GM12878 (cell line): ENCODE results near the gene MPST. TPM values are rescaled to one million over a fixed set of nuclear protein-coding genes. Genes with fewer than 3 reads are reported as not detected.

Source experiments
- ATAC-seq: fragments of 200-7000 bp; cut with Tn5 transposase; 3 replicates; pipeline ENCODE4 v1.9.1; 2020; ENCODE audit warnings: mild to moderate bottlenecking, moderate library complexity
- BruUV-seq: library from RNA; stranded (reverse); fragments of 400-500 nt; replicated peaks from 2 replicates; lab custom pipeline; 2021; lab: Mats Ljungman, UMichigan
- CTCF ChIA-PET: fragments of 300-600 bp; sonication (Branson Sonifier 250); formaldehyde crosslinking; extraction: SDS; loops from one replicate; lab custom pipeline; 2021; ENCODE audit warnings: inconsistent platforms; lab: Yijun Ruan, JAX
- POLR2A ChIA-PET: fragments of 350-600 bp; formaldehyde crosslinking; extraction: SDS; loops from one replicate; lab custom pipeline; 2021; ENCODE audit warnings: inconsistent platforms; lab: Charles Lee
- RAD21 ChIA-PET: fragments of 300-600 bp; sonication (Branson Sonifier 250); formaldehyde crosslinking; loops from one replicate; lab custom pipeline; 2023; ENCODE audit warnings: antibody characterized with exemption; ENCODE audit not compliant: unreplicated experiment; lab: Charles Lee
- SMC1A ChIA-PET: fragments of 300-600 bp; sonication (Branson Sonifier 250); formaldehyde crosslinking; loops from one replicate; lab custom pipeline; 2023; ENCODE audit not compliant: unreplicated experiment, uncharacterized antibody; lab: Charles Lee
- DNase-seq: peaks from one replicate; pipeline ENCODE4 v3.0.0-alpha.2; 2011; ENCODE audit warnings: low read depth, low spot score
- FAIRE-seq: peaks from 3 replicates; lab custom pipeline; 2011; peaks lifted over from hg19 to GRCh38; lab: Jason Lieb, UNC
- H2AFZ ChIP-seq: 2 replicates; pipeline ENCODE4 v1.6.0; 2011; ENCODE audit warnings: low read depth, low read length, control low read depth; ENCODE audit not compliant: control insufficient read depth
- H3K27ac ChIP-seq: 2 replicates; pipeline ENCODE4 v1.5.1; 2011; ENCODE audit warnings: control low read depth; ENCODE audit not compliant: control insufficient read depth, insufficient read depth
- H3K27me3 ChIP-seq, 2 experiments: replicated peaks in 1 of 2; 2 replicates each; pipeline versions ENCODE4 v1.6.0 to v1.6.1; 2011; ENCODE audit warnings: low read length in 1 of 2; ENCODE audit not compliant: control insufficient read depth in 2 of 2, insufficient read depth in 2 of 2
- H3K36me3 ChIP-seq, 2 experiments: 2 replicates each; pipeline ENCODE4 v1.5.1; 2011; ENCODE audit warnings: low read length in 1 of 2; ENCODE audit not compliant: control insufficient read depth in 2 of 2, insufficient read depth in 2 of 2
- H3K4me1 ChIP-seq: 2 replicates; pipeline ENCODE4 v1.6.1; 2011; ENCODE audit warnings: mild to moderate bottlenecking, low read length, moderate library complexity, mixed read lengths; ENCODE audit not compliant: control insufficient read depth, insufficient read depth
- H3K4me2 ChIP-seq: 2 replicates; pipeline ENCODE4 v1.6.0; 2011; ENCODE audit warnings: control low read depth; ENCODE audit not compliant: control insufficient read depth, insufficient read depth
- H3K4me3 ChIP-seq: fragments of 200-600 bp; sonication (generic); 2 replicates; pipeline ENCODE4 v1.5.1; 2016
- H3K79me2 ChIP-seq: 2 replicates; pipeline ENCODE4 v1.6.0; 2011; ENCODE audit warnings: low read length; ENCODE audit not compliant: control insufficient read depth, insufficient read depth
- H3K9ac ChIP-seq: 2 replicates; pipeline ENCODE4 v1.8.0; 2011; ENCODE audit warnings: low read length, control low read depth, mixed read lengths; ENCODE audit not compliant: control insufficient read depth, insufficient read depth
- H3K9me3 ChIP-seq: replicated peaks from 3 replicates; pipeline ENCODE4 v1.5.1; 2011; ENCODE audit warnings: mild to moderate bottlenecking, low read length; ENCODE audit not compliant: control insufficient read depth, insufficient read depth
- H4K20me1 ChIP-seq: 2 replicates; pipeline ENCODE4 v1.6.0; 2011; ENCODE audit not compliant: control insufficient read depth, insufficient read depth
- ATF7 ChIP-seq: fragments of 450-650 bp; IDR thresholded peaks from 2 replicates; pipeline ENCODE4 v1.6.1; 2016; ENCODE audit warnings: low read depth, mild to moderate bottlenecking
- CEBPB ChIP-seq, 2 experiments: fragments of 150-350 bp in 1 of 2; IDR thresholded peaks; 2 replicates each; pipeline ENCODE4 v1.6.1; 2012 to 2014; ENCODE audit warnings: low read depth in 2 of 2, low read length in 2 of 2, borderline replicate concordance in 1 of 2, inconsistent platforms in 1 of 2
- EED ChIP-seq: sonication (generic); IDR thresholded peaks from 2 replicates; pipeline ENCODE4 v1.6.1; 2016; ENCODE audit warnings: antibody characterized with exemption, low read depth
- IRF5 ChIP-seq: fragments of 450-650 bp; IDR thresholded peaks from 2 replicates; pipeline ENCODE4 v1.6.1; 2017; ENCODE audit warnings: borderline replicate concordance
- MTA3 ChIP-seq: IDR thresholded peaks from 2 replicates; pipeline ENCODE4 v1.6.1; 2012; ENCODE audit warnings: low read length, inconsistent platforms, borderline replicate concordance
- ZNF207 ChIP-seq: fragments of 450-650 bp; IDR thresholded peaks from 2 replicates; pipeline ENCODE4 v1.6.1; 2014; ENCODE audit warnings: antibody characterized with exemption, mild to moderate bottlenecking, borderline replicate concordance
- WGBS: methylation state at CpG from one replicate; pipeline ENCODE4 v1.1.6; 2016; ENCODE audit warnings: low lambda C conversion rate; ENCODE audit not compliant: insufficient replicate concordance, insufficient coverage; ENCODE audit errors: missing lambda C conversion rate; 5-methylcytosine and 5-hydroxymethylcytosine counted together
- in situ Hi-C: fragments of 300-500 bp; cut with MboI; formaldehyde crosslinking; loops from 9 replicates; pipeline ENCODE4 v1.14.3; 2018; ENCODE audit warnings: mixed read lengths
- intact Hi-C: fragments of 100-400 bp; cut with micrococcal nuclease; formaldehyde crosslinking; loops from one replicate; pipeline ENCODE4 v1.14.2; 2022; ENCODE audit not compliant: unreplicated experiment
- polyA plus RNA-seq, 11 experiments: library from polyadenylated mRNA; depleted of rRNA in 4 of 11; unstranded in 6 of 11; stranded (reverse) in 5 of 11; fragments of >200 nt; fragmentation: Nextera tagmentation in 4 of 11; fragmentation: Illumina TruSeq in 1 of 11; extraction: Ambion mirVana in 4 of 11; extraction: Trizol in 1 of 11; gene quantifications; 1 replicate in 1 of 11; 2 replicates in 10 of 11; pipeline versions ENCODE4 v1.2.1 to v1.2.3, GENCODE V29; 2011 to 2016; ENCODE audit warnings: inconsistent platforms in 2 of 11, missing spikeins in 2 of 11, low read depth in 1 of 11
- total RNA-seq, 4 experiments: library from RNA; depleted of rRNA in 3 of 4; stranded (reverse); fragments of >200 nt in 3 of 4; fragmentation: Illumina TruSeq in 1 of 4; extraction: Trizol in 1 of 4; gene quantifications; 2 replicates each; pipeline versions ENCODE4 v1.2.1 to v1.2.3, GENCODE V29; 2013 to 2021

Gene MPST
- total and polyA plus RNA-seq, 10 of the 15 experiments (the other 5 are each of a cell fraction or from before 2014, with no cell fraction given), result 0.95 to 88.7 (median 38.5) TPM

- TF ChIP-seq ZNF207 (no peak), EED (no peak), ATF7 (no peak), CEBPB (IDR thresholded peaks at IDR 0.05; ENCODE audit: borderline replicate concordance in 1 of 2, low read depth in 2 of 2, low read length in 2 of 2) (no peak), IRF5 (no peak), MTA3 (no peak)
- TF ChIP-seq, all 136 proteins: peak for 0
- no peaks in the 10 kb centered on the region; a peak in 1 of 4 replicates for H3K36me3 ChIP-seq
- no peaks in the 10 kb centered on the region for H3K9me3 ChIP-seq
- peaks cover 8% of the 10 kb centered on the region for H3K4me1 ChIP-seq
- in situ Hi-C loops (no loop called here), intact Hi-C loops (no loop called here)
- no peaks in the 10 kb centered on the region for H3K27me3 ChIP-seq
- DNase-seq (no peak), ATAC-seq (no peak), FAIRE-seq (no peak)
- CTCF ChIA-PET, result interaction anchor here (0.6 to 5.5 kb wide), 3 partner anchors 26 to 839 kb away, joined by 3 to 39 read pairs (median 3); no protein-coding TSS in a partner anchor
- BruUV-seq, result no TSS peak
- no peaks in the 10 kb centered on the region for H4K20me1 ChIP-seq
- H3K4me3 ChIP-seq, result peak overlapping the region; percentile 78; the same call in 1 of the 2 replicates
- peak overlapping the region; percentile 89 for H3K4me2 ChIP-seq
- WGBS, result 90% methylated on average over 41 of the region's 45 CpGs
- no peak overlapping the region for H2AFZ ChIP-seq
- peaks cover 2% of the 10 kb centered on the region; the same call in 1 of the 2 replicates for H3K79me2 ChIP-seq
- H3K27ac ChIP-seq, result no peak overlapping the region
- RAD21 ChIA-PET, result interaction anchor here (1.2 to 1.3 kb wide), 2 partner anchors 27 to 180 kb away, joined by 4 to 5 read pairs; no protein-coding TSS in a partner anchor
- POLR2A ChIA-PET, result interaction anchor here (0.6 to 1.2 kb wide), 2 partner anchors 93 to 242 kb away, joined by 3 to 4 read pairs; partner anchors contain the start of gene IFT27
- SMC1A ChIA-PET, result no interaction called here
- H3K9ac ChIP-seq, result peak overlapping the region; percentile 74; the same call in 1 of the 2 replicates
These were observed 1.3 kb upstream of the MPST start for GRCh38 chr22:37018086-37018814.
